Epithelial cell of proximal tubule (primary cell): Measurements from ENCODE around the gene SUSD1. TPM values are rescaled to one million over a fixed set of nuclear protein-coding genes. Genes with fewer than 3 reads are reported as not detected.

Source experiments
- DNase-seq: peaks from one replicate; pipeline ENCODE4 v3.0.0-alpha.2; 2011; ENCODE audit warnings: low read depth
- H3K4me3 ChIP-seq: 2 replicates; pipeline ENCODE4 v1.5.1; 2011; ENCODE audit warnings: low read depth, mild to moderate bottlenecking, low read length
- total RNA-seq: library from RNA; depleted of rRNA; stranded (reverse); fragments of >200 nt; gene quantifications from 2 replicates; pipeline ENCODE4 v1.2.3, GENCODE V29; 2015
- TF ChIP-seq, protein P1 (sequence below): conservative IDR thresholded peaks from 2 replicates; pipeline ENCODE4 v1.5.1; 2012; ENCODE audit warnings: low read depth, mild to moderate bottlenecking, low read length

SUSD1 gene
- total RNA-seq, 1 donor from 2014 or later: 37.4 TPM

DNA sequence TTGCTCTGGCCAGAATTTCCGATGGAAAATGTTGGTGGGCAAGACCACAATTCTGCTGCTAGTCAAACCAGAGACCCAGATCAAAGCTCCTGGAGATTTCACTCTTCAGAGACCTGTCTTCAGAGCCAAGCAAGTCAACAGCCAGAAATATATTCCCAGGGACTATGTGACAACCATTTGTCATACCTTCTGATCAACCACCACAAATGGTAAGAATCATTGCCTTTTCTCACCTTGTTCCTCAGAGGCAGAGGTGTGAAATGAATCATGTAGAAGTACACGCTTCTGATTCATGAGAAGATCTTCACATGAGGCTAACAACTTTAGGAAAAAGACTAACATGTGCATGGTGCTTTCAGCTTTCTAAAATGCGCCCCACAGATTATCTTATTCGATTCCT lies 53.5 kb downstream of the SUSD1 start:
- no peak for DNase-seq
- TF ChIP-seq, protein P1, sequence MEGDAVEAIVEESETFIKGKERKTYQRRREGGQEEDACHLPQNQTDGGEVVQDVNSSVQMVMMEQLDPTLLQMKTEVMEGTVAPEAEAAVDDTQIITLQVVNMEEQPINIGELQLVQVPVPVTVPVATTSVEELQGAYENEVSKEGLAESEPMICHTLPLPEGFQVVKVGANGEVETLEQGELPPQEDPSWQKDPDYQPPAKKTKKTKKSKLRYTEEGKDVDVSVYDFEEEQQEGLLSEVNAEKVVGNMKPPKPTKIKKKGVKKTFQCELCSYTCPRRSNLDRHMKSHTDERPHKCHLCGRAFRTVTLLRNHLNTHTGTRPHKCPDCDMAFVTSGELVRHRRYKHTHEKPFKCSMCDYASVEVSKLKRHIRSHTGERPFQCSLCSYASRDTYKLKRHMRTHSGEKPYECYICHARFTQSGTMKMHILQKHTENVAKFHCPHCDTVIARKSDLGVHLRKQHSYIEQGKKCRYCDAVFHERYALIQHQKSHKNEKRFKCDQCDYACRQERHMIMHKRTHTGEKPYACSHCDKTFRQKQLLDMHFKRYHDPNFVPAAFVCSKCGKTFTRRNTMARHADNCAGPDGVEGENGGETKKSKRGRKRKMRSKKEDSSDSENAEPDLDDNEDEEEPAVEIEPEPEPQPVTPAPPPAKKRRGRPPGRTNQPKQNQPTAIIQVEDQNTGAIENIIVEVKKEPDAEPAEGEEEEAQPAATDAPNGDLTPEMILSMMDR: no peak
- no peak overlapping the region for H3K4me3 ChIP-seq

DNA sequence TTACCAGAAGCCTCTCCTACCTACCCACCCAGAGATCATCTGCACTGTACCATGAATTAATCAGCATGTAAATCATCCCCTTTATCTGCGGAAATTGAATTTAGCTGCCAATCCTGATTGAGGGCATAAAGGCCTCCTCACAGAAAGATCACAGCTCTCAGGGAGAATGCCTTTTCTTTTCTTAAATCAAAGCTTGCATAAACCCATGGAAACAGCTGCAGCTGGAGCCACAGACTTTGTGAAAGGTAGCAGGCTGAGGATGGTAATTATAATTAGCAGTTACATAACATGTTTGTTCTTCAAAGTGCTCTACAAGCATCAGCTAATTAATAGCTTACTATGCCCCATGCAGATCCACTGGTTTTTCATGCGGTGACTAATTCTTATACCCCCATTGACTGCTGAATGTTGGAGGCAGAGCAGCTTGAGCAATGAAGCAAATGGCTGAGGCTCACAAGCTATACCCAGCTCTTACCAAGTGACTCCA lies 54.6 kb downstream of the SUSD1 start:
- peak; percentile 92 for DNase-seq
- TF ChIP-seq, protein P1: no peak

DNA sequence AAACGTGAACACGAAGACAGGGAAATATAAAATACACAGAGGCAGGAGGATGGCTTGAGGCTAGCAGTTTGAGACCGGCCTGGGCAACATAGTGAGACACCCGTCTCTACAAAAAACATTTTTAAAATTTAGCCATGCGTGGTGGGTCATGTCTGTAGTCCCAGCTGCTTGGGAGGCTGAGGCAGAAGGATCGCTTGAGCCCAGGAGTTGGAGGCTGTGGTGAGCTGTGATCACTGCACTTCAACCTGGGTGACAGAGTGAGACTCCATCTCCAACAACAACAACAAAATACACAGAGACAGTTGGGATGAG lies 55.1 kb downstream of the SUSD1 start:
- TF ChIP-seq, protein P1: no peak
- H3K4me3 ChIP-seq: no peak overlapping the region
- DNase-seq: no peak

More for the DNA sequence above, 54.6 kb downstream of the SUSD1 start:
- no peak overlapping the region for H3K4me3 ChIP-seq

DNA sequence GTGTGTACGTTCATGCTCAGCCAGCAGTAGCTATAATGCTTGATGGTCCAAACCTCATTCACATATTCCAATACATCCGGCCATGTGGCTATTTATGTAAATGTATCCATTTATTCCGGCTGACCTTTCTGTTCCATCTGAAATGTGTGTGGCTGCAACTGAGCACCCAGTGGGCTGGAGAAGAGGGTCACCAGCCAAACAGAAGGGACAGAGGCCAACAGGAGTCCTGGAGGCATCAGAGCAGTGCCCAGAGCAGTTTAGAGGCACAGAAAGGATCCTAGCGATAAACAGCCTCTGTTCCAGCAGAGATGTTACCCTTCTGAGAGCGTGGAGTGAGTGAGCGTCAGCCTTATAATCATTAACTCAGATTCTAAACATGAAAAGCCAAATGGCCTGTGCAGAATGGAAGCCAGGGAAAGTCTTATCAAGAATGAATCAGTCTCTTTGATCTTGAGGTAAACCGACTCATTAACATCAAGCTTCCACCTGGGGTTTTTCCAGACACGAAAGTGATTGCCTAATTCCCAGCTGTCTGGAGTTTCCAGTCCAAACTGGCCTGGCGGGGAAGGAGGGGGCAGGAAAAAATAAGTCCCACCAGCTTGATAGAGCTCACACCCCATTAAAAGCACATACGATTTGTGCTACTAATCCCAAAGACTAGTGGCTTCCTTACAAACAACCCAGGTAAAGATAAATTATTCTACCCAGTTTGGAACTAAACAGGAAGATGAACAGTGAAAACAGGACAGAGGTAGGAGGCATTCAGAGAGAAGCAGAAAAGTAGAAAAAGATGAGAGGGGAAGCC lies 55.7 kb downstream of the SUSD1 start:
- peak overlapping the region; percentile 21 for H3K4me3 ChIP-seq
- DNase-seq: peak; percentile 99
- TF ChIP-seq, protein P1: no peak

DNA sequence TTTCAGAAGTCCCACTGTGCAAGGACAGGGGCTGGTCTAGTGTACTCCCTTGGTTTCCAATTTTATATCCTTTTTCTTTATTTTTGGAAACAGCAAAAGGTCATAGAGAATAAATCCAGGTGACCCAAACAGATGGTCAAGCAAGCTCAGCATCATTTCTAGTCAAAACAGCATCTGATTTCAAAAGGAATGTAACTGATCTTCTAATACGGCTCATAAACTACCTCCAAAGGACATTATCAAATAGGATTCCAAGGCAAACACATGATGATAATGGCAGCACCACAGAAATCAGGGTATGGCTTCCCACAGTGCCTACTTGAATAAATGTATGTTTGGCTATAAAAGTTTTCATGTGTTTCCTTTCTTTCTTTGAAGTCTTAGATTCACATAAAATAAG lies 57.1 kb downstream of the SUSD1 start:
- DNase-seq: no peak
- H3K4me3 ChIP-seq: no peak overlapping the region
- TF ChIP-seq, protein P1: no peak

DNA sequence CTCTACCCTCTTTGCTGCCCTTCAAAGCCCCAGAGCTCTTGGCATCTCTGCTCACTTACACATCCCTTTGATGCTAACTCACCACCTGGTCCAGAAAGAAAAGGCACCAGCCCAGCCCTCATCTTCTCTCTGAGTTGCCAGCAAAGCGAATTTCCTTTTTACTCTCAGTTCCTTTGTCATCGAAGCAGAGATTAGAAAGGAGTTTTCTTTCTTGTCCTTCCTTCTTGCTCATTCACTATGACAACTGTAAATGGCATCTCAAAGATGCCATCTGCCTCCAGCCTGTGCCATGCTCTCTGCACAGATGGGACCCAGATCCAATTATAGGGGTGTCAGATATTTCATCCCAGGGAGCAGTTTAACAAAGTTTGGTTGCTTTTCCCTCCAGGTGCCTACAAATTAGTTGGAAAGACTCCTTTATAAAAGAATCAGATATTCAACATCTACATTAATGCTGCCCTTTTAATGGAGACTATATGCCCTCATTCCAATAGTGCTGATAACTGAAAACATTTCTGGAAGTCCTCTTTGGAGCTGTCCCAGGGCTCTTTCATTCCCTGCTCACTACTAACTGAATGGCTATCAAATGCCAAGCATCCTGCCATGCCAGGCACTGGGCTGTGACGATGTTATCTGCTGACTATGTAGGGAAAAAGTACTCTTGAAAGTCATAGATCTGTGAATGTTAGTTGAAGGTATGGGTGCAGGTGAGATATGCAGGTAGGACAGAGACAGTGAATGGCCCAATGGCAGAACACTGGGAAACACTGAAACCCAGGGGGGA lies 58.9 kb downstream of the SUSD1 start:
- TF ChIP-seq, protein P1: no peak
- no peak for DNase-seq
- H3K4me3 ChIP-seq: no peak overlapping the region
